Fibroblast of the aortic adventitia (primary cell): ENCODE results near the gene CDAN1. TPM values are rescaled to one million over a fixed set of nuclear protein-coding genes. Genes with fewer than 3 reads are reported as not detected.

Experiments used
- DNase-seq: peaks from one replicate; pipeline ENCODE4 v3.0.0-alpha.2; 2010; ENCODE audit warnings: low read depth
- H3K4me3 ChIP-seq: 2 replicates; pipeline ENCODE4 v1.5.1; 2011; ENCODE audit warnings: low read depth, mild to moderate bottlenecking, control low read depth, low read length, moderate library complexity
- total RNA-seq: library from RNA; depleted of rRNA; stranded (reverse); fragments of >200 nt; gene quantifications from 2 replicates; pipeline ENCODE4 v1.2.3, GENCODE V29; 2012; ENCODE audit warnings: low replicate concordance
- TF ChIP-seq, protein P1 (sequence below): IDR thresholded peaks from 2 replicates; pipeline ENCODE4 v1.5.1; 2011; ENCODE audit warnings: mild to moderate bottlenecking, low read length, control low read depth, inconsistent platforms; ENCODE audit not compliant: insufficient read depth

CDAN1 gene
- total RNA-seq, 1 donor, result 8.7 TPM

- no peak overlapping the region for H3K4me3 ChIP-seq
- TF ChIP-seq, protein P1, sequence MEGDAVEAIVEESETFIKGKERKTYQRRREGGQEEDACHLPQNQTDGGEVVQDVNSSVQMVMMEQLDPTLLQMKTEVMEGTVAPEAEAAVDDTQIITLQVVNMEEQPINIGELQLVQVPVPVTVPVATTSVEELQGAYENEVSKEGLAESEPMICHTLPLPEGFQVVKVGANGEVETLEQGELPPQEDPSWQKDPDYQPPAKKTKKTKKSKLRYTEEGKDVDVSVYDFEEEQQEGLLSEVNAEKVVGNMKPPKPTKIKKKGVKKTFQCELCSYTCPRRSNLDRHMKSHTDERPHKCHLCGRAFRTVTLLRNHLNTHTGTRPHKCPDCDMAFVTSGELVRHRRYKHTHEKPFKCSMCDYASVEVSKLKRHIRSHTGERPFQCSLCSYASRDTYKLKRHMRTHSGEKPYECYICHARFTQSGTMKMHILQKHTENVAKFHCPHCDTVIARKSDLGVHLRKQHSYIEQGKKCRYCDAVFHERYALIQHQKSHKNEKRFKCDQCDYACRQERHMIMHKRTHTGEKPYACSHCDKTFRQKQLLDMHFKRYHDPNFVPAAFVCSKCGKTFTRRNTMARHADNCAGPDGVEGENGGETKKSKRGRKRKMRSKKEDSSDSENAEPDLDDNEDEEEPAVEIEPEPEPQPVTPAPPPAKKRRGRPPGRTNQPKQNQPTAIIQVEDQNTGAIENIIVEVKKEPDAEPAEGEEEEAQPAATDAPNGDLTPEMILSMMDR, result no peak
- no peak for DNase-seq
Measured at GRCh38 chr15:42679285-42680141, 57.4 kb downstream of the CDAN1 start.

DNA sequence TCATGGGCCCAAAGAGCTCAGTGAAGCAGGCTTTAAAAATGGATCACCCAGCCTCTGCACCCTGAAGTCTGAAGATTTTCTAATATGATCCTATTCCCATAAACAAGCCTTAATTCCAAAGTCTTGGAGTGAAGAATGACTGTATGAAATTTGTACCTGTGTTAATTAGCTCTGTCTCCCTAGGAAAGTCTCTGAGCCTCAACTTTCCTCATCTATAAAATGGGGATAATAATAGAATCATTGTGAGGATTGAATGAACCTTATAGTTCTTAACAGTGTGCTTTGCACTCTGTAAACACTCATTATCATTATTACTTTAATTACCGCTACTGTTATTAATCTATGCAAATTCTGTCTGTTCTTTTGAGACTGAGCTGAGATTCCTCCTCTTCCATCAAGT lies 61.9 kb downstream of the CDAN1 start:
- DNase-seq, result no peak

GRCh38 chr15:42674472-42674871 lies 62.5 kb downstream of the CDAN1 start:
- TF ChIP-seq, protein P1, result no peak
- H3K4me3 ChIP-seq, result no peak overlapping the region
- no peak for DNase-seq

More for the DNA sequence above, 61.9 kb downstream of the CDAN1 start:
- TF ChIP-seq, protein P1, result no peak
- no peak overlapping the region for H3K4me3 ChIP-seq

Other genes with a start within 250 kb of the CDAN1 start
- 72.8 and 203 TPM in 2 replicates for gene ZNF106, start 246.0 kb downstream of the CDAN1 start, total RNA-seq
- 39.8 and 87.4 TPM in 2 replicates for gene SNAP23, start 241.5 kb downstream of the CDAN1 start, total RNA-seq
- 12.9 and 21.6 TPM in 2 replicates for gene LRRC57, start 188.3 kb downstream of the CDAN1 start, total RNA-seq
- gene HAUS2, start 188.3 kb downstream of the CDAN1 start, total RNA-seq, result 41.4 and 41.5 TPM in 2 replicates
- 5.2 and 8.0 TPM in 2 replicates for gene STARD9, start 161.5 kb downstream of the CDAN1 start, total RNA-seq
- gene TTBK2, start 183.7 kb upstream of the CDAN1 start, total RNA-seq, result 14.3 and 18.5 TPM in 2 replicates